ENCODE measurements around the gene ENDOV.

- TF ChIP-seq POLR2AphosphoS5 (IDR thresholded peaks at IDR 0.05; ENCODE audit: borderline replicate concordance, low read depth, low read length): no peak
- TF ChIP-seq EZH2 (IDR thresholded peaks at IDR 0.05): no peak
- TF ChIP-seq FOXP2 (optimal IDR thresholded peaks at IDR 0.05; ENCODE audit: control extremely low read depth, extremely low read length, insufficient read depth): no peak
These were observed 41.9 kb upstream of the ENDOV start for GRCh38 chr17:80372922-80373570.

All from SK-N-MC (cell line).